ENCODE measurements around the gene COL19A1. TPM values are rescaled to one million over a fixed set of nuclear protein-coding genes. Genes with fewer than 3 reads are reported as not detected.

COL19A1 gene
- polyA plus RNA-seq, 1 donor (not counting 4 experiments of a cell fraction or from before 2014, with no cell fraction given), result not detected

GRCh38 chr6:70234561-70235236, 368.3 kb downstream of the COL19A1 start:
- no peaks in the 10 kb centered on the region for H3K4me1 ChIP-seq (ENCODE audit: control insufficient read depth, extremely low read depth, insufficient read depth, low read length)
- H3K9me1 ChIP-seq (ENCODE audit: control insufficient read depth, extremely low read depth, insufficient read depth, low read length), result no peaks in the 10 kb centered on the region
- no peak overlapping the region for H3K4me3 ChIP-seq (ENCODE audit: control insufficient read depth in 2 of 3, extremely low read depth in 1 of 3, insufficient read depth in 2 of 3, low read depth in 1 of 3, low read length in 3 of 3)
- H3K9ac ChIP-seq (ENCODE audit: control insufficient read depth, extremely low read depth, insufficient read depth, low read length), result no peak overlapping the region
- DNase-seq (ENCODE audit: low read depth, low spot score), result no peak
- peaks cover 15% of the 10 kb centered on the region for H3K27me3 ChIP-seq (ENCODE audit: control insufficient read depth, extremely low read depth, insufficient read depth, low read length)
- TF ChIP-seq EZH2 (IDR thresholded peaks at IDR 0.05; ENCODE audit: low read length), result no peak
- TF ChIP-seq CTCF (optimal IDR thresholded peaks at IDR 0.05 in 1 of 3, IDR thresholded peaks at IDR 0.05 in 1 of 3, conservative IDR thresholded peaks at IDR 0.05 in 1 of 3; ENCODE audit: extremely low read depth in 1 of 3, insufficient read depth in 2 of 3, low read length in 3 of 3), result no peak
- H3K27ac ChIP-seq (ENCODE audit: control insufficient read depth, insufficient read depth, low read length), result no peak overlapping the region
- dilution Hi-C loops (cut with MboI; ENCODE audit: extremely low pct_ligation_motif_present, low sequenced_read_pairs), result no loop called here
- H3K36me3 ChIP-seq (ENCODE audit: control insufficient read depth in 2 of 2, extremely low read depth in 1 of 2, insufficient read depth in 2 of 2, low read length in 2 of 2), result no peaks in the 10 kb centered on the region
- H3K79me2 ChIP-seq (ENCODE audit: control insufficient read depth, insufficient read depth, low read length), result no peaks in the 10 kb centered on the region
- H2AFZ ChIP-seq (ENCODE audit: control insufficient read depth, low read length), result no peak overlapping the region
- no peaks in the 10 kb centered on the region for H3K9me3 ChIP-seq (ENCODE audit: control insufficient read depth, low read depth, low read length)
- no peak for FAIRE-seq
- H3K4me2 ChIP-seq (ENCODE audit: control insufficient read depth, extremely low read depth, insufficient read depth, low read depth, low read length), result no peak overlapping the region
- no peaks in the 10 kb centered on the region for H4K20me1 ChIP-seq (ENCODE audit: control insufficient read depth, extremely low read depth, insufficient read depth, low read length)

- Histone ChIP-seq H3K4me3 (ENCODE audit: control insufficient read depth in 2 of 3, extremely low read depth in 1 of 3, insufficient read depth in 2 of 3, low read depth in 1 of 3, low read length in 3 of 3) (no peak overlapping the region), H3K4me1 (ENCODE audit: control insufficient read depth, extremely low read depth, insufficient read depth, low read length) (no peaks in the 10 kb centered on the region), H3K4me2 (ENCODE audit: control insufficient read depth, extremely low read depth, insufficient read depth, low read depth, low read length) (no peak overlapping the region), H3K27me3 (ENCODE audit: control insufficient read depth, extremely low read depth, insufficient read depth, low read length) (peaks cover 15% of the 10 kb centered on the region), H3K9ac (ENCODE audit: control insufficient read depth, extremely low read depth, insufficient read depth, low read length) (no peak overlapping the region), H3K9me1 (ENCODE audit: control insufficient read depth, extremely low read depth, insufficient read depth, low read length) (no peaks in the 10 kb centered on the region), H4K20me1 (ENCODE audit: control insufficient read depth, extremely low read depth, insufficient read depth, low read length) (no peaks in the 10 kb centered on the region), H3K79me2 (ENCODE audit: control insufficient read depth, insufficient read depth, low read length) (no peaks in the 10 kb centered on the region), H3K36me3 (ENCODE audit: control insufficient read depth in 2 of 2, extremely low read depth in 1 of 2, insufficient read depth in 2 of 2, low read length in 2 of 2) (no peaks in the 10 kb centered on the region), H3K9me3 (ENCODE audit: control insufficient read depth, low read depth, low read length) (no peaks in the 10 kb centered on the region), H2AFZ (ENCODE audit: control insufficient read depth, low read length) (no peak overlapping the region), H3K27ac (ENCODE audit: control insufficient read depth, insufficient read depth, low read length) (no peak overlapping the region)
- dilution Hi-C loops (cut with MboI; ENCODE audit: extremely low pct_ligation_motif_present, low sequenced_read_pairs), result no loop called here
- no peak for DNase-seq (ENCODE audit: low read depth, low spot score)
- TF ChIP-seq EZH2 (IDR thresholded peaks at IDR 0.05; ENCODE audit: low read length) (no peak), CTCF (optimal IDR thresholded peaks at IDR 0.05 in 1 of 3, IDR thresholded peaks at IDR 0.05 in 1 of 3, conservative IDR thresholded peaks at IDR 0.05 in 1 of 3; ENCODE audit: extremely low read depth in 1 of 3, insufficient read depth in 2 of 3, low read length in 3 of 3) (no peak)
- no peak for FAIRE-seq
Measured at GRCh38 chr6:70236343-70236742, 370.0 kb downstream of the COL19A1 start.

Data from keratinocyte (primary cell).